Measurements from ENCODE around the gene C7orf57. TPM values are rescaled to one million over a fixed set of nuclear protein-coding genes. Genes with fewer than 3 reads are reported as not detected.
A peak's percentile ranks its signal among the peaks of the same experiment; 100 is the strongest.

C7orf57 gene
- total RNA-seq, 3 donors from 2014 or later (not counting 1 experiment from before 2014, with no cell fraction given), result 0.85 TPM; not detected in 2

- no peak for TF ChIP-seq CTCF (IDR thresholded peaks at IDR 0.05)
- Histone ChIP-seq H3K36me3 (ENCODE audit: control insufficient read depth, insufficient read depth, low read length) (no peaks in the 10 kb centered on the region), H3K4me3 (ENCODE audit: low read length) (no peak overlapping the region), H3K4me1 (ENCODE audit: control insufficient read depth, insufficient read depth, low read length) (peaks cover 29% of the 10 kb centered on the region), H3K27me3 (ENCODE audit: control insufficient read depth, insufficient read depth, low read length) (no peaks in the 10 kb centered on the region), H3K27ac (ENCODE audit: low read length) (no peak overlapping the region), H3K9me3 (ENCODE audit: control insufficient read depth, insufficient read depth, low read length) (no peaks in the 10 kb centered on the region)
- peaks cover 29 to 56% of the 10 kb centered on the region in 2 donors for H3K4me1 Mint-ChIP-seq
- H3K27ac Mint-ChIP-seq, result peak overlapping the region; percentile 43 to 79
- H3K27me3 Mint-ChIP-seq (ENCODE audit: low read depth in 2 of 2), result peaks cover 0 to 6% of the 10 kb centered on the region in 2 donors
- DNase-seq (peak in 1 of 2 donors; percentile 62), ATAC-seq (peak; percentile 76 to 84 (median 83))
- no peaks in the 10 kb centered on the region for H3K9me3 Mint-ChIP-seq
- H3K36me3 Mint-ChIP-seq, result no peaks in the 10 kb centered on the region
- intact Hi-C loops (cut with micrococcal nuclease), result loop anchor here (2.0 kb wide), 1 partner anchor 38 kb away; no protein-coding TSS in a partner anchor
- WGBS (ENCODE audit: insufficient coverage), result 64% methylated on average over 14 of the region's 14 CpGs
- peak overlapping the region; percentile 70 for H3K4me3 Mint-ChIP-seq
Observed at GRCh38 chr7:48046458-48046857, 11.1 kb downstream of the C7orf57 start.

GRCh38 chr7:48048113-48048512, 12.8 kb downstream of the C7orf57 start:
- Mint-ChIP-seq H3K4me3 (no peak overlapping the region), H3K36me3 (no peaks in the 10 kb centered on the region), H3K4me1 (peaks cover 29 to 56% of the 10 kb centered on the region in 2 donors), H3K27me3 (ENCODE audit: low read depth in 2 of 2) (peaks cover 0 to 6% of the 10 kb centered on the region in 2 donors), H3K9me3 (no peaks in the 10 kb centered on the region), H3K27ac (no peak overlapping the region)
- Histone ChIP-seq H3K4me1 (ENCODE audit: control insufficient read depth, insufficient read depth, low read length) (peaks cover 29% of the 10 kb centered on the region), H3K9me3 (ENCODE audit: control insufficient read depth, insufficient read depth, low read length) (no peaks in the 10 kb centered on the region), H3K27ac (ENCODE audit: low read length) (no peak overlapping the region), H3K4me3 (ENCODE audit: low read length) (no peak overlapping the region), H3K27me3 (ENCODE audit: control insufficient read depth, insufficient read depth, low read length) (no peaks in the 10 kb centered on the region), H3K36me3 (ENCODE audit: control insufficient read depth, insufficient read depth, low read length) (no peaks in the 10 kb centered on the region)
- ATAC-seq (no peak), DNase-seq (no peak)
- WGBS (ENCODE audit: insufficient coverage), result 98% methylated on average over 8 of the region's 8 CpGs
- no peak for TF ChIP-seq CTCF (IDR thresholded peaks at IDR 0.05)
- intact Hi-C loops (cut with micrococcal nuclease), result no loop called here

GRCh38 chr7:48049850-48050249, 14.5 kb downstream of the C7orf57 start:
- H3K9me3 ChIP-seq (ENCODE audit: control insufficient read depth, insufficient read depth, low read length), result no peaks in the 10 kb centered on the region
- Mint-ChIP-seq H3K9me3 (no peaks in the 10 kb centered on the region), H3K4me1 (peaks cover 28 to 48% of the 10 kb centered on the region in 2 donors), H3K36me3 (no peaks in the 10 kb centered on the region), H3K4me3 (no peak overlapping the region), H3K27ac (peak overlapping the region in 1 of 2 donors; percentile 48), H3K27me3 (ENCODE audit: low read depth in 2 of 2) (peaks cover 0 to 6% of the 10 kb centered on the region in 2 donors)
- intact Hi-C loops (cut with micrococcal nuclease), result no loop called here
- WGBS (ENCODE audit: insufficient coverage), result 77% methylated on average over 8 of the region's 8 CpGs
- TF ChIP-seq CTCF (IDR thresholded peaks at IDR 0.05), result no peak
- ATAC-seq, result peak in 2 of 3 donors; percentile 24 to 57
- peak in 1 of 2 donors; percentile 15 for DNase-seq
- H3K4me3 ChIP-seq (ENCODE audit: low read length), result no peak overlapping the region
- H3K36me3 ChIP-seq (ENCODE audit: control insufficient read depth, insufficient read depth, low read length), result no peaks in the 10 kb centered on the region
- H3K27me3 ChIP-seq (ENCODE audit: control insufficient read depth, insufficient read depth, low read length), result no peaks in the 10 kb centered on the region
- peaks cover 23% of the 10 kb centered on the region for H3K4me1 ChIP-seq (ENCODE audit: control insufficient read depth, insufficient read depth, low read length)
- no peak overlapping the region for H3K27ac ChIP-seq (ENCODE audit: low read length)

- Histone ChIP-seq H3K4me3 (ENCODE audit: low read length) (no peak overlapping the region), H3K27me3 (ENCODE audit: control insufficient read depth, insufficient read depth, low read length) (no peaks in the 10 kb centered on the region), H3K27ac (ENCODE audit: low read length) (no peak overlapping the region), H3K36me3 (ENCODE audit: control insufficient read depth, insufficient read depth, low read length) (no peaks in the 10 kb centered on the region), H3K9me3 (ENCODE audit: control insufficient read depth, insufficient read depth, low read length) (no peaks in the 10 kb centered on the region), H3K4me1 (ENCODE audit: control insufficient read depth, insufficient read depth, low read length) (no peaks in the 10 kb centered on the region)
- Mint-ChIP-seq H3K36me3 (peaks cover 9% of the 10 kb centered on the region), H3K4me3 (no peak overlapping the region), H3K27ac (no peak overlapping the region), H3K9me3 (peaks cover 0 to 3% of the 10 kb centered on the region in 2 donors), H3K4me1 (peaks cover 7 to 25% of the 10 kb centered on the region in 2 donors), H3K27me3 (ENCODE audit: low read depth in 2 of 2) (peaks cover 0 to 3% of the 10 kb centered on the region in 2 donors)
- WGBS (ENCODE audit: insufficient coverage), result 79% methylated on average over 8 of the region's 8 CpGs
- ATAC-seq (no peak), DNase-seq (peak in 1 of 2 donors; percentile 26)
- intact Hi-C loops (cut with micrococcal nuclease), result no loop called here
- TF ChIP-seq CTCF (IDR thresholded peaks at IDR 0.05), result no peak
Observed at GRCh38 chr7:48052748-48053147, 17.4 kb downstream of the C7orf57 start.
